Stimulated activated CD4-positive, alpha-beta T cell treated with anti-CD3 and anti-CD28 coated beads, Interleukin-1b, Interleukin-23, amount 100 ng/mL, for 4 hours (primary cell): Measurements from ENCODE around the gene CYP46A1.
"Not testable (repeated sequence)": the region's sequence is repeated elsewhere in the genome, so short reads cannot be mapped to it uniquely, and the experiment has no call there.

Source experiments
- DNase-seq, 2 donors: peaks; one replicate each; pipeline ENCODE4 v3.0.0-alpha.2; 2020; ENCODE audit warnings: low read depth in 2 of 2

CYP46A1 gene

GRCh38 chr14:99683619-99684409, at the start of gene CYP46A1:
Gene CYP46A1, plus strand, starts transcription at chr14:99684298. Its CDS starts 120 bp downstream, at chr14:99684418.
- peak; percentile 99 for DNase-seq

DNA sequence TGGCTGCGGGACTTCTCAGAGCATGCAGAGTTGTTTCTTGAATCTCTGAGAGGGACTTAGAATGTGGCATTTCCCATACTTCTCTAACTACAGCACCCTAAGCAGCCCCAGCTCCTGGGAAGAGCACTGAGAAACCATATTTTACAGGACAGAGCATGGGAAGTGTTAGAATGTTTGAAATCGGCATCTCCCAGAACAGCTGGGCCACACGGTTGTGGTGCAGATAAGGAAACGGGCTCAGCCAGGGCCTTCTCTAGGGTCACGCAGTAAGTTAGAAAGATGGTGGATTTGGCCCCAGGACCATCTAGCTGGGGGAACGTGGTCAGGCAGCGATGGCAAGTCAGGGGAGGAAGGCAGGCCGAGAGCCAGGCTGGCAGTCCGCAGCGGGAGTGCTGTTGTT, 49.7 kb upstream of the CYP46A1 start:
- no peak for DNase-seq

DNA sequence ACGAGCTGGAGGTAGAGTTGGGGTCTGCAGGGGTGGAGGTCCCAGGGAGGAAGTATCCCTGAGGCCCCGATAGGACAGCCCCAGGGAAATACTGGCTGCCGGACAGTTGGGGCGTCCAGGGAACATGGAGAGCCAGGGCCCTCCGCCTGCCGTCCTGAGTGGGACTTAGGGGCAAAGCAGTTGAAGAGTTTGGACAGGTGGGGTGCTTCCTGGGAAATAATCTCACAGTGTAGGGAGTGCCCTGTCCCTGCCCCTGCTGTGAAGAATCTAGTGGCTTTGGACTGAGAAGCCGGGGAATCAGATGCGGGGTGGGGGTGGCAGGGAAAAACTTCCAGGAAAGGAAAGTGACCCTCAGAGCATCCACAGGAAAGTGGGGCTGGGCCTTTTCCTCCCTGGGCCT, 49.0 kb upstream of the CYP46A1 start:
- no peak for DNase-seq

GRCh38 chr14:99636487-99636886, 47.6 kb upstream of the CYP46A1 start:
- no peak for DNase-seq

- DNase-seq: no peak
These were observed 46.5 kb upstream of the CYP46A1 start for GRCh38 chr14:99637624-99638023.

DNA sequence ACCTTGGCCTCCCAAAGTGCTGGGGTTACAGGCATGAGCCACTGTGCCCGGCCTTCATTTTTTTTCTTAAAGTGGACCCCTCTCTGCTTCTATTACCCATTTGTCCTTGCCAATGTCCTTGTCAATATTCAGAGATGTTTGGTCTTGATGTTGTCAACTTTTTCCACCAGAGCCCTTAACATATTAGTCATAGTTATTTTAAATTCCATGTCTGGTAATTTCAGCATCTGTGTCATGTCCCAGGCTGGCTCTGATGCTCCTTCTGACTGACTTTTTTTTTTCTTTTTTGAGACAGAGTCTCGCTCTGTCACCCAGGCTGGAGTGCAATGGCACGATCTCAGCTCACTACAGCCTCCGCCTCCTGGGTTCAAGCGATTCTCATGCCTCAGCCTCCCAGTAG, 41.3 kb upstream of the CYP46A1 start:
- not testable (repeated sequence) for DNase-seq

DNA sequence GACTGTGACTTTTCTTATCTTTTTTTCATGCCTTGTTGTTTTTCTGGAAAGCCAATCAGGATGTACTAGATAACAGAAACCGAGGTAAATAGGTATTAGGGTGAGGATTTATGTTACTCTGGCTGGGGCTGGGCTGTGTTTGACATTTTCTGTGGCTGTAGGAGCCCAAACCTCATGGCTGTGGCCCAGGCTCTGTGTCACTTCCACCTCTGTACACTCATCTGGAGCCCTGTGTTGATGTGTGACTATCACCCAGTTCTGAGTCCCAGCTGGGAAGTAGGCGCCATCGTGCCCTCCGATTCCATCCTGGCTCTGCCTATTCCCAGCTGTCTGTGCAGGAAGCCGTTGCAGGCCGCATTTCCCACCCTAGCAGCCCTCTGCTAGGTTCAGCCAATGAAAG, 40.8 kb upstream of the CYP46A1 start:
- DNase-seq: no peak

DNA sequence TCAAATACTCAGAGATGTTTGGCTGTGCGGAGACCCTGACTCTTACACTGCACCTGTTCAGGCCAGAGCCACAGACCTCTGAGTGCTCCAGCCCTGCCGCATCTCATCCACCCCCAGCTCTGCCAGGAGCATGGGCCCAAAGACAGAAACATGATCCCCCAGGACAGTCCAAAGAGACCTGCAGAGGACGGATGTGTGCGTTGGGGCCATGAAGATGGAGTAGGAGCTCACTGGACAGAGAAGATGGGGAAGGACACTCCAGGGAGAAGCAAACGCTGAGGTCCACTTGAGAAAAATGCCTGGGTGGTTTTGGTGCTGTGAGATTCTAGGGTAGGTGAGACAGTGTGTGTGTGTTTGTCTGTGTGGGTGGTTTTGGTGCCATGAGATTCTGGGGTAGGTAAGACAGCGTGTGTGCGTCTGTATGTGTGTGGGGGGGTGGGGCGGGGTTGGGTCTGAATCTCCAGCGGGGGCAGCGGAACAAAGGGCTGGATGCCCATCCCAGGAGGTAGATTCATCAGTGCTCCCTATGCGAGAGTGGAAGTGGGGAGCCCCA, 40.0 kb upstream of the CYP46A1 start:
- no peak for DNase-seq

DNA sequence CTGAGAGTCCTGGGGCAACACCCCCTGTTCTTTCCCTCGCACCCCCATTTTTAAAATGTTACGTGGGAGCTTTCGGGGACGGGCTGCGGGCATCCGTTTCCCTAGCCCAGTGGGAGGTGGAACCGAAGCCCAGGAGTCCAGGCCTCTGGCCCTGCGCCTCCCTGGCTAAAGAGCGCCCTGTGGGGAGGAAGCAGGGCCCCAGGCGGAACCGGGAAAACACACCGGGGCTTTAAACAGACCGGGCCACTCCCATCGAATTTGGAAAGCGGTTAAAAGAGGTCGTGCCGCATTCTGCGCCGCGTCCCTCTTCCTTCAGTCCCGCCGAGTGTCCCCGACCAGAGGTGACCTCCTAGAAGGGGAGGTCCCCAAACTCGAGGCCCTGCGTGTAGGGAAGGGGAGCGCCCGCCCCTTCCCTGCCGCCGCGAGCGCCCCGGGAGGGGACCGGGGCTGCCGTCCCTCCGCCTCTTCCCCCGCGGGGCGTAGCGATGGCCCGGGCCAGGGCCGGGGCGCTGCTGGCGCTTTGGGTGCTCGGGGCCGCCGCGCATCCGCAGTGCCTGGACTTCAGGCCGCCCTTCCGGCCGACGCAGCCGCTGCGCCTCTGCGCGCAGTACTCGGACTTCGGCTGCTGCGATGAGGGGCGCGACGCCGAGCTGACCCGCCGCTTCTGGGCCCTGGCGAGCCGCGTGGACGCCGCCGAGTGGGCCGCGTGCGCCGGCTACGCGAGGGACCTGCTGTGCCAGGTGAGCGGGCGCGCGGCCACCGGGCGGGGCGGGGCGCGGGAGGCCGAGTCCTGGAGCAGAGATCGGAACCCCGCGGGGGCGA, 39.2 kb upstream of the CYP46A1 start, which contains the start of gene HHIPL1:
Gene HHIPL1 (plus strand): TSS at position 407 of the 822 bp plus-strand sequence. CDS start 79 bp downstream, at position 486.
- DNase-seq: no peak

DNA sequence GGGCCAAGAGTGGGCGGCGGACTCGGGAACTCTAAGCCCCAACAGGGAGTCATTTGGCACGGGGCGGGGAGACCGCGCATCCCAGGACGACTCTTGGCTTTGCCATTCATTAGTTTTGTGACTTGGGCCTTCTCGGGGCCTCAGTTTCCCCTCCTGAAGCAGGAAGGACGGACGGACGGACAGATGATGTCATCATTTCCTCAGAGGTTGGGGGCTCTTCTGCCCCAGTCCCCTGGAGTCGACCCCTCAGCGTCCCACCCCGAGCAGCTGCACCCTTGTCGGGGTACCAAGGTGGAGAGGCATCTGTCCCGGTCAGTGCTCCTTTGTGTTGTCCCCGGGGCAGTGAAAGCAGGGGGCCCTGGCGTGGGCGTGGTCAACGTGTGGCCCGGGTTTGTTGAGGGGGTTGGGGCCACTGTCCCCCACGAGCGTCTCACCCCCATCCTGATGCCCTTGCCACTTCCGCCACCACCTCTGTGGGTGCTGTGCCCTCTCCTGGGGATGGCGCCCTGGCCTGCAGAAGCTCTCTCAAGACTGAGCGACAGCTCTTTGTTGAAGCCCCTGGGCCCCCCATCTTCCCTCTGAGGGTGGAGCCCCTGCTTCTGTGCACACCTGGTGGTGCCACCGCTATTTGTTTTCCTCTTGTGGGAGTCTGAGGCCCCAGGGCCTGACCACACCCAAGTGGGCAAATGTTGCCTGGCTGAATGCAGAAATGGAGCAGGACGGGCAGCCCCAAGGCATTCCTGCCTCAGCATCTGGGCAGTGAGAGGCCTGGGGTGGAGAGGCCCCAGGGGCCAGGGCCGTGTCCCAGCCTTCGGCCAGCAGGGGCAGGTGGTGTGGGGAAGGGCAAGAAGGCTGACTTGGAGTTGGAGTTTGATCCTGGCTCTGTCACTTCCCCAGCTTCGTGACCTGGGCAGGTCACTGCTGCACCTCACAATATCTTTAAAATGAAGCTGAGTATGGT, 38.3 kb upstream of the CYP46A1 start:
- DNase-seq: no peak

- DNase-seq: no peak
These were observed 36.7 kb upstream of the CYP46A1 start for GRCh38 chr14:99647411-99647810.

GRCh38 chr14:99648027-99648784, 35.9 kb upstream of the CYP46A1 start:
- DNase-seq: no peak

GRCh38 chr14:99649219-99649618, 34.9 kb upstream of the CYP46A1 start:
- DNase-seq: no peak

- no peak for DNase-seq
These were observed 34.5 kb upstream of the CYP46A1 start for GRCh38 chr14:99649643-99650042.

DNA sequence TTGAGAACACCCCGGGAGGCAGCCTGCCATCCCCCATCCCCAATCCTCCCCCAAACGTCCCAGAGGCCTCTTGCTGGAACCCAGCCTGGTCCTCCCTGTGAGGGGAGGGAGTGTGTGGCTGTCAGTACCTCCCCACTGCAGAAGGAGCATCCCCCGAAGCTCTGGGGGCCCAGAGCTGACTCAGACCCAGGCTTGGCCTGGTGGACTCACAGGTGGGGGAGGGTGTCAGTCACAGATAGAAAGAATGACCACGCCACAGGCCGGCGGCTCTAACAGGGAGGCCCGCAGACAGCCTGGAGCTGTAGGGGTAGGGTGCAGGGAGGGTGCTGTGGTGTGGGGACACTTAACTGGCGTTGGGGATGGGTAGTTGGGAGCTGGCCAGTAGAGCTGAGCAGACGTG, 33.9 kb upstream of the CYP46A1 start:
- no peak for DNase-seq

GRCh38 chr14:99651953-99652746, 31.9 kb upstream of the CYP46A1 start:
- DNase-seq: no peak

DNA sequence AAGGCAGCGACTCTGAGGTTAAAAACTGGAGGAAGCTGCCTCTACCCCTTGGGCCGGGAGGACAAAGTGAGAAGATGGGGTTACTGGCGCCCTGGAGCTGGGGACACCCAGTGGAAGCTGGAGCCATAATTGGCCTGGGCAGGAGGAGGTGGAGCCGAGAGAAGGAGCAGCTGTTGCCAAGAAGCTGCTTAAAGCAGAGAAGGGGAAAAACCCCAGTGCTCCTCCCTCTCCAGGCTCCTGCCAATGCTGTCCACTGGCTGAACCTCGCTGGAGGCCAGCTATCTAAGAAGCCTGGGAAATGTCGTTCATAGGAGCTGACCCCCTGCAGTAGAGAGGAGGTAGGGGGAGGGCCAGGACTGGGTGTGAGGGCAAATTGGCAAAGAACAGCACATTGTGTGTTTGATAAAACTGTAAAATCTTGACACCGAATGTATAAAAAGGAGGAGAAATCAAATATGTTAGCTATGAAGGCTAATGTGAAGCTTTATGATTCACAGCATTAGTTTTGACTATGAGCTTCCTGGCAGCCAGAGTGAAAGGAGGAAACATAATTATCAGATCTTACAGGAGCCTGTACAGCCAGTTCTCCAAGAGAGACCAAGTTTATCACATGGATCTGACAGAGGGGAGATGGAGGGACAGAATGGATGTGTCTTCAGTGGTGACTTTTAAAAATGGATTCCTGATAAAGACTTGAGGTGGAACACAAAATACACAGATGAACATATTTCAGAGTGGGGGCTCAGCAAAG, 29.7 kb upstream of the CYP46A1 start:
- no peak for DNase-seq

DNA sequence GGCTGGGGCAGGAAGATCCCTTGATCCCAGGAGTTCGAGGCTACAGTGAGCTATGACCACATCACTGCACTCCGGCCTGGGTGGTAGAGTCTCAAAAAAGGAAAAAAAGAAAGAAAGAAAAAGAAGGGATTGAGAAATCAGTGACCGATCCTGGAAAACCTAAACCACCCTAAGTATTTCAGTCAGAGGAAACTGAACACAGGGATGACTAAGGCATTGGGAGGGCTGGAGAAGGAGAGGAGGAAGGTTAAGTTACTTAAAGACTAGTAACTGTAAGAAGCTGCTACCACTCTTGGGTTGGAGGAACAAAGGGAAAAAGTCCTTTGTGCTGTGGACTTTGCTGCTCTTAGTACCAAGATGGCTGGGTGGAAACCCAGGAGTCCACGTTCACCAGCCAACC, 28.6 kb upstream of the CYP46A1 start:
- no peak for DNase-seq

DNA sequence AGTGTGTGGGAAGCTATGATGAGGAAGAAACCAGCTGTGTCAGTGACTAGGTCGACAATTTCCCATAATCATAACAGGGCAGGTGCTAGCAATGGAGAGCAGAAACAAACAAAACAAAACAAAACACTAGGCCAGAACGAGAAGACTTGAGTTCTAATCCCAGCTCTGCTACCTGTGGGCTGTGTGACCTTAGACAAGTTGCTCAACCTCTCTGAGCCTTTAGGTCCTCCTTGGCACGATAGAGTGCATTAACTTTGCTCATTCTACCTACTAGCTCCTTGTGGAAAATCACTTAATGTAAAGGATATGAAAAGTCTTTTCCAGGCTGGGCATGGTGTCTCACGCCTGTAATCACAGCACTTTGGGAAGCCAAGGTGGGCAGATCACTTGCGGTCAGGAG, 27.9 kb upstream of the CYP46A1 start:
- DNase-seq: no peak
